Prostate gland (tissue), 2 donors: ENCODE measurements around the gene DIPK2B. TPM values are rescaled to one million over a fixed set of nuclear protein-coding genes. Genes with fewer than 3 reads are reported as not detected.

ENCODE experiments used
- DNase-seq: peaks from one replicate; pipeline ENCODE4 v3.0.0-alpha.2; 2019; ENCODE audit warnings: low spot score
- H3K27ac ChIP-seq, 2 donors: fragments of 200-600 bp; sonication (generic); 2 replicates each; pipeline ENCODE4 v1.5.1; 2017 to 2019
- H3K27me3 ChIP-seq: fragments of 200-600 bp; sonication (generic); replicated peaks from 2 replicates; pipeline ENCODE4 v1.5.1; 2019; ENCODE audit not compliant: insufficient read depth
- H3K36me3 ChIP-seq, 2 donors: fragments of 200-600 bp; sonication (generic); 1 replicate in 1 of 2; 2 replicates in 1 of 2; pipeline versions ENCODE4 v1.5.1 to v1.8.1; 2017 to 2019
- H3K4me1 ChIP-seq: fragments of 200-600 bp; sonication (generic); replicated peaks from 2 replicates; pipeline ENCODE4 v1.5.1; 2019
- H3K4me3 ChIP-seq, 2 donors: fragments of 200-600 bp; sonication (generic); 2 replicates each; pipeline ENCODE4 v1.5.1; 2017 to 2019
- H3K9me3 ChIP-seq: fragments of 200-600 bp; sonication (generic); 2 replicates; pipeline ENCODE4 v1.5.1; 2017
- CTCF ChIP-seq, 4 experiments: fragments of 200-600 bp in 2 of 4; fragments of 450-650 bp in 2 of 4; sonication (generic) in 2 of 4; IDR thresholded peaks; 1 replicate in 3 of 4; 2 replicates in 1 of 4; pipeline ENCODE4 v1.5.1; 2016 to 2019; ENCODE audit warnings: antibody characterized with exemption in 4 of 4, mild to moderate bottlenecking in 2 of 4, moderate library complexity in 2 of 4
- POLR2A ChIP-seq: fragments of 450-650 bp; IDR thresholded peaks from one replicate; pipeline ENCODE4 v1.6.1; 2016; ENCODE audit warnings: antibody characterized with exemption, mild to moderate bottlenecking
- POLR2AphosphoS5 ChIP-seq: sonication (generic); formaldehyde crosslinking; IDR thresholded peaks from one replicate; pipeline ENCODE4 v1.6.1; 2017; ENCODE audit warnings: antibody characterized with exemption
- WGBS: methylation state at CpG from one replicate; pipeline ENCODE4 v1.1.5; 2018; 5-methylcytosine and 5-hydroxymethylcytosine counted together
- intact Hi-C: fragments of 100-400 bp; cut with DNase I; formaldehyde crosslinking; loops from one replicate; pipeline ENCODE4 v1.14.2; 2022
- total RNA-seq, 2 donors: library from RNA; depleted of rRNA; stranded (reverse); fragments of >200 nt; gene quantifications; one replicate each; pipeline ENCODE4 v1.1.0, GENCODE V29; 2016

The DIPK2B gene
- total RNA-seq, 2 donors from 2014 or later = 7.4 to 14.9 TPM

GRCh38 chrX:45165726-45166125, 35.0 kb downstream of the DIPK2B start:
- no peak for TF ChIP-seq CTCF (IDR thresholded peaks at IDR 0.05)
- no peak for TF ChIP-seq POLR2AphosphoS5
- no peak for TF ChIP-seq POLR2A
- Histone ChIP-seq H3K36me3 (no peaks in the 10 kb centered on the region), H3K4me3 (no peak overlapping the region), H3K27me3 (no peaks in the 10 kb centered on the region), H3K9me3 (no peaks in the 10 kb centered on the region), H3K27ac (no peak overlapping the region), H3K4me1 (no peaks in the 10 kb centered on the region)
- intact Hi-C loops = no loop called here
- 96% methylated on average over 6 of the region's 6 CpGs for WGBS
- no peak for DNase-seq

- no peaks in the 10 kb centered on the region for H3K4me1 ChIP-seq
- no peak overlapping the region for H3K4me3 ChIP-seq
- no peak overlapping the region for H3K27ac ChIP-seq
- no peaks in the 10 kb centered on the region for H3K9me3 ChIP-seq
- intact Hi-C loops = no loop called here
- no peak for TF ChIP-seq CTCF (IDR thresholded peaks at IDR 0.05)
- TF ChIP-seq POLR2AphosphoS5 = no peak
- TF ChIP-seq POLR2A = no peak
- no peaks in the 10 kb centered on the region for H3K27me3 ChIP-seq
- no peaks in the 10 kb centered on the region for H3K36me3 ChIP-seq
- WGBS = 90% methylated on average over 1 of the region's 1 CpG
- no peak for DNase-seq
Measured at GRCh38 chrX:45164995-45165394, 35.7 kb downstream of the DIPK2B start.

GRCh38 chrX:45164021-45164621, 36.6 kb downstream of the DIPK2B start:
- Histone ChIP-seq H3K27me3 (no peaks in the 10 kb centered on the region), H3K9me3 (no peaks in the 10 kb centered on the region), H3K36me3 (no peaks in the 10 kb centered on the region), H3K4me1 (no peaks in the 10 kb centered on the region), H3K4me3 (no peak overlapping the region), H3K27ac (no peak overlapping the region)
- DNase-seq = peak; percentile 7
- TF ChIP-seq POLR2AphosphoS5 (no peak), CTCF (IDR thresholded peaks at IDR 0.05) (no peak), POLR2A (no peak)
- intact Hi-C loops = no loop called here
- WGBS = 38% methylated on average over 1 of the region's 1 CpG

- Histone ChIP-seq H3K27ac (no peak overlapping the region), H3K4me3 (no peak overlapping the region), H3K4me1 (no peaks in the 10 kb centered on the region), H3K36me3 (no peaks in the 10 kb centered on the region), H3K9me3 (no peaks in the 10 kb centered on the region), H3K27me3 (no peaks in the 10 kb centered on the region)
- WGBS = no CpG with 5 or more reads among the region's 22 CpGs
- DNase-seq = no peak
- TF ChIP-seq POLR2A = no peak
- no peak for TF ChIP-seq CTCF (IDR thresholded peaks at IDR 0.05)
- no peak for TF ChIP-seq POLR2AphosphoS5
- intact Hi-C loops = no loop called here
Measured at GRCh38 chrX:45157647-45158046, 43.0 kb downstream of the DIPK2B start.

GRCh38 chrX:45154462-45154861, 46.2 kb downstream of the DIPK2B start:
- Histone ChIP-seq H3K27me3 (no peaks in the 10 kb centered on the region), H3K9me3 (no peaks in the 10 kb centered on the region), H3K36me3 (no peaks in the 10 kb centered on the region), H3K27ac (no peak overlapping the region), H3K4me3 (no peak overlapping the region), H3K4me1 (no peaks in the 10 kb centered on the region)
- intact Hi-C loops = no loop called here
- no peak for DNase-seq
- TF ChIP-seq CTCF (IDR thresholded peaks at IDR 0.05) (no peak), POLR2A (no peak), POLR2AphosphoS5 (no peak)
